Measurements from ENCODE around the gene C6orf47.

The C6orf47 gene

GRCh38 chr6:31609519-31610406 lies 50.8 kb downstream of the C6orf47 start:
- ATAC-seq, result no peak
